GM23338 (cell line): ENCODE measurements around the gene COG6. TPM values are rescaled to one million over a fixed set of nuclear protein-coding genes. Genes with fewer than 3 reads are reported as not detected.

Experiments used
- ATAC-seq: fragments of 200-7000 bp; cut with Tn5 transposase; 3 replicates; pipeline ENCODE4 v1.9.1; 2020
- DNase-seq: peaks from one replicate; pipeline ENCODE4 v3.0.0-alpha.2; 2015; ENCODE audit warnings: low spot score
- H2AFZ ChIP-seq: fragments of 200-600 bp; sonication (generic); 2 replicates; pipeline ENCODE4 v1.8.0; 2016; ENCODE audit warnings: antibody characterized with exemption, mild to moderate bottlenecking, moderate library complexity
- H3F3A ChIP-seq: fragments of 200-600 bp; sonication (generic); replicated peaks from 2 replicates; pipeline ENCODE4 v1.8.0; 2017; ENCODE audit warnings: antibody characterized with exemption, mixed run types, low read depth
- H3K27ac ChIP-seq: fragments of 200-600 bp; sonication (generic); 2 replicates; pipeline ENCODE4 v1.6.1; 2016; ENCODE audit warnings: low read depth
- H3K27me3 ChIP-seq: fragments of 200-600 bp; sonication (generic); 2 replicates; pipeline ENCODE4 v1.8.0; 2016; ENCODE audit warnings: mild to moderate bottlenecking, mixed run types, moderate library complexity; ENCODE audit not compliant: insufficient read depth
- H3K36me3 ChIP-seq: fragments of 200-600 bp; sonication (generic); 2 replicates; pipeline ENCODE4 v1.8.0; 2016; ENCODE audit warnings: mild to moderate bottlenecking; ENCODE audit not compliant: insufficient read depth
- H3K4me1 ChIP-seq: fragments of 200-600 bp; sonication (generic); 2 replicates; pipeline ENCODE4 v1.8.0; 2016; ENCODE audit warnings: mild to moderate bottlenecking, moderate library complexity; ENCODE audit not compliant: insufficient read depth
- H3K4me2 ChIP-seq: fragments of 200-600 bp; sonication (generic); 2 replicates; pipeline ENCODE4 v1.7.1; 2017; ENCODE audit warnings: mixed run types
- H3K4me3 ChIP-seq: fragments of 200-600 bp; sonication (generic); 2 replicates; pipeline ENCODE4 v1.6.1; 2016; ENCODE audit warnings: mixed run types
- H3K79me2 ChIP-seq: fragments of 200-600 bp; sonication (generic); replicated peaks from 2 replicates; pipeline ENCODE4 v1.8.0; 2017; ENCODE audit warnings: mild to moderate bottlenecking; ENCODE audit not compliant: insufficient read depth
- H3K9me2 ChIP-seq: fragments of 200-600 bp; sonication (generic); 2 replicates; pipeline ENCODE4 v1.8.0; 2017; ENCODE audit not compliant: insufficient read depth
- H4K20me1 ChIP-seq: fragments of 200-600 bp; sonication (generic); replicated peaks from 2 replicates; pipeline ENCODE4 v1.8.0; 2017; ENCODE audit warnings: mild to moderate bottlenecking; ENCODE audit not compliant: insufficient read depth
- H3K27ac Mint-ChIP-seq: 2 replicates; pipeline ENCODE4 v1.8.0; 2020; ENCODE audit warnings: inconsistent platforms, mild to moderate bottlenecking, moderate library complexity, mixed read lengths
- H3K27me3 Mint-ChIP-seq: 3 replicates; pipeline ENCODE4 v1.8.0; 2022; ENCODE audit warnings: low read depth, mild to moderate bottlenecking, moderate library complexity, mixed read lengths, inconsistent platforms; ENCODE audit not compliant: insufficient read depth, poor library complexity
- H3K36me3 Mint-ChIP-seq: 3 replicates; pipeline ENCODE4 v1.8.0; 2021; ENCODE audit warnings: low read depth, mild to moderate bottlenecking, inconsistent platforms, moderate library complexity, mixed read lengths
- H3K4me1 Mint-ChIP-seq: 3 replicates; pipeline ENCODE4 v1.8.0; 2020; ENCODE audit warnings: mild to moderate bottlenecking, inconsistent platforms, mixed read lengths
- H3K4me3 Mint-ChIP-seq: 3 replicates; pipeline ENCODE4 v1.8.0; 2021; ENCODE audit warnings: moderate library complexity, mild to moderate bottlenecking, inconsistent platforms, mixed read lengths
- H3K9me3 Mint-ChIP-seq: 3 replicates; pipeline ENCODE4 v1.8.0; 2020; ENCODE audit warnings: moderate library complexity, mild to moderate bottlenecking, inconsistent platforms, mixed read lengths
- CREB1 ChIP-seq: fragments of 250-450 bp; sonication (Bioruptor Pico); IDR thresholded peaks from 2 replicates; pipeline ENCODE4 v1.5.0; 2020; ENCODE audit warnings: low read depth, mild to moderate bottlenecking, moderate library complexity
- EZH2 ChIP-seq: fragments of 200-600 bp; sonication (generic); IDR thresholded peaks from one replicate; pipeline ENCODE4 v1.8.0; 2017; ENCODE audit warnings: antibody characterized with exemption, mild to moderate bottlenecking, low read depth; ENCODE audit not compliant: unreplicated experiment
- EZH2phosphoT487 ChIP-seq: fragments of 200-600 bp; sonication (generic); IDR thresholded peaks from one replicate; pipeline ENCODE4 v1.8.1; 2018; ENCODE audit warnings: antibody characterized with exemption; ENCODE audit not compliant: unreplicated experiment
- NANOG ChIP-seq: IDR thresholded peaks from 2 replicates; pipeline ENCODE4 v1.6.1; 2016; ENCODE audit warnings: antibody characterized with exemption, borderline replicate concordance
- POLR2AphosphoS5 ChIP-seq: IDR thresholded peaks from 2 replicates; pipeline ENCODE4 v1.6.1; 2016; ENCODE audit warnings: antibody characterized with exemption, low read depth
- ZNF114 ChIP-seq: fragments of 250-450 bp; sonication (Bioruptor Pico); IDR thresholded peaks from 2 replicates; pipeline ENCODE4 v1.5.0; 2020; ENCODE audit warnings: mild to moderate bottlenecking, moderate library complexity
- ZNF331 ChIP-seq: fragments of 250-450 bp; sonication (Bioruptor Pico); IDR thresholded peaks from 2 replicates; pipeline ENCODE4 v1.5.0; 2020; ENCODE audit warnings: low read depth, mild to moderate bottlenecking, moderate library complexity
- polyA plus RNA-seq: library from polyadenylated mRNA; unstranded; fragments of >200 nt; fragmentation: Nextera tagmentation; extraction: Ambion mirVana; gene quantifications from 2 replicates; pipeline ENCODE4 v1.2.1, GENCODE V29; 2016
- total RNA-seq: library from RNA; depleted of rRNA; stranded (reverse); fragments of >200 nt; shearing (Covaris generic); gene quantifications from 2 replicates; pipeline ENCODE4 v1.2.3, GENCODE V29; 2014
- TF ChIP-seq, protein P1 (sequence below): IDR thresholded peaks from 2 replicates; pipeline ENCODE4 v1.6.1; 2016; ENCODE audit warnings: antibody characterized with exemption
- TF ChIP-seq, protein P2 (sequence below), 2 experiments: fragments of 200-600 bp in 1 of 2; sonication (generic) in 1 of 2; conservative IDR thresholded peaks; 2 replicates each; pipeline versions ENCODE4 v1.5.1 to v1.6.1; 2016 to 2017; ENCODE audit warnings: antibody characterized with exemption in 2 of 2, low read depth in 2 of 2, mild to moderate bottlenecking in 2 of 2, moderate library complexity in 1 of 2
- TF ChIP-seq, protein P3 (sequence below): fragments of 250-450 bp; sonication (Bioruptor Pico); IDR thresholded peaks from 2 replicates; pipeline ENCODE4 v1.5.0; 2020; ENCODE audit warnings: mild to moderate bottlenecking, moderate library complexity
- TF ChIP-seq, protein P4 (sequence below): IDR thresholded peaks from one replicate; pipeline ENCODE4 v1.6.1; 2018; ENCODE audit warnings: antibody characterized with exemption; ENCODE audit not compliant: unreplicated experiment

The COG6 gene
- total and polyA plus RNA-seq, 2 experiments from 2014 or later: 10.0 to 23.6 TPM

DNA sequence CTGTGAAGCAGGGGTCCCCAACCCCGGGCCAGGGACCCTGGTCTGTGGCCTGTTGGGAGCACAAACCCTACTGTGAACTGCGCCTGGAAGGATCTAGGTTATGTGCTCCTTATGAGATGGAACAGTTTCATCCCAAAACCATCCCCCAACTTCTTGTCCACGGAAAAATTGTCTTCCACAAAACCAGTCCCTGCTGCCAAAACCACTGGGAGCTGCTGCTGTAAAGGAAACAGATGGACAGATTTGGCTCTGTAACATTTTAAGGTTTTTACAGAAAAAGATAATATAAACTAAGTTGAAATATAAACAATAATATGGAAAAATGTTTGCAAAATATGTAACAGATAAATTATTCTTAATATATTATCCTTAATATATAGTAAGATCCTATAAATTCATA is 73.7 kb downstream of the COG6 start:
- Histone ChIP-seq H3K79me2 (no peaks in the 10 kb centered on the region), H4K20me1 (no peaks in the 10 kb centered on the region), H2AFZ (no peak overlapping the region), H3K4me1 (no peaks in the 10 kb centered on the region), H3K36me3 (no peaks in the 10 kb centered on the region), H3F3A (no peaks in the 10 kb centered on the region), H3K4me2 (no peak overlapping the region), H3K9me2 (no peaks in the 10 kb centered on the region), H3K4me3 (no peak overlapping the region), H3K27ac (no peak overlapping the region), H3K27me3 (no peaks in the 10 kb centered on the region)
- H3K9me3 Mint-ChIP-seq: no peaks in the 10 kb centered on the region
- DNase-seq: no peak
- no peaks in the 10 kb centered on the region for H3K4me1 Mint-ChIP-seq
- TF ChIP-seq EZH2 (no peak), CREB1 (CRISPR knock-in tag) (no peak), ZNF114 (no peak), NANOG (no peak), POLR2AphosphoS5 (no peak), EZH2phosphoT487 (no peak), ZNF331 (no peak)
- TF ChIP-seq, protein P1, sequence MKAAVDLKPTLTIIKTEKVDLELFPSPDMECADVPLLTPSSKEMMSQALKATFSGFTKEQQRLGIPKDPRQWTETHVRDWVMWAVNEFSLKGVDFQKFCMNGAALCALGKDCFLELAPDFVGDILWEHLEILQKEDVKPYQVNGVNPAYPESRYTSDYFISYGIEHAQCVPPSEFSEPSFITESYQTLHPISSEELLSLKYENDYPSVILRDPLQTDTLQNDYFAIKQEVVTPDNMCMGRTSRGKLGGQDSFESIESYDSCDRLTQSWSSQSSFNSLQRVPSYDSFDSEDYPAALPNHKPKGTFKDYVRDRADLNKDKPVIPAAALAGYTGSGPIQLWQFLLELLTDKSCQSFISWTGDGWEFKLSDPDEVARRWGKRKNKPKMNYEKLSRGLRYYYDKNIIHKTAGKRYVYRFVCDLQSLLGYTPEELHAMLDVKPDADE: no peak
- TF ChIP-seq, protein P2, sequence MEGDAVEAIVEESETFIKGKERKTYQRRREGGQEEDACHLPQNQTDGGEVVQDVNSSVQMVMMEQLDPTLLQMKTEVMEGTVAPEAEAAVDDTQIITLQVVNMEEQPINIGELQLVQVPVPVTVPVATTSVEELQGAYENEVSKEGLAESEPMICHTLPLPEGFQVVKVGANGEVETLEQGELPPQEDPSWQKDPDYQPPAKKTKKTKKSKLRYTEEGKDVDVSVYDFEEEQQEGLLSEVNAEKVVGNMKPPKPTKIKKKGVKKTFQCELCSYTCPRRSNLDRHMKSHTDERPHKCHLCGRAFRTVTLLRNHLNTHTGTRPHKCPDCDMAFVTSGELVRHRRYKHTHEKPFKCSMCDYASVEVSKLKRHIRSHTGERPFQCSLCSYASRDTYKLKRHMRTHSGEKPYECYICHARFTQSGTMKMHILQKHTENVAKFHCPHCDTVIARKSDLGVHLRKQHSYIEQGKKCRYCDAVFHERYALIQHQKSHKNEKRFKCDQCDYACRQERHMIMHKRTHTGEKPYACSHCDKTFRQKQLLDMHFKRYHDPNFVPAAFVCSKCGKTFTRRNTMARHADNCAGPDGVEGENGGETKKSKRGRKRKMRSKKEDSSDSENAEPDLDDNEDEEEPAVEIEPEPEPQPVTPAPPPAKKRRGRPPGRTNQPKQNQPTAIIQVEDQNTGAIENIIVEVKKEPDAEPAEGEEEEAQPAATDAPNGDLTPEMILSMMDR (conservative IDR thresholded peaks at IDR 0.05; ENCODE audit: low read depth in 2 of 2): no peak
- TF ChIP-seq, protein P3, sequence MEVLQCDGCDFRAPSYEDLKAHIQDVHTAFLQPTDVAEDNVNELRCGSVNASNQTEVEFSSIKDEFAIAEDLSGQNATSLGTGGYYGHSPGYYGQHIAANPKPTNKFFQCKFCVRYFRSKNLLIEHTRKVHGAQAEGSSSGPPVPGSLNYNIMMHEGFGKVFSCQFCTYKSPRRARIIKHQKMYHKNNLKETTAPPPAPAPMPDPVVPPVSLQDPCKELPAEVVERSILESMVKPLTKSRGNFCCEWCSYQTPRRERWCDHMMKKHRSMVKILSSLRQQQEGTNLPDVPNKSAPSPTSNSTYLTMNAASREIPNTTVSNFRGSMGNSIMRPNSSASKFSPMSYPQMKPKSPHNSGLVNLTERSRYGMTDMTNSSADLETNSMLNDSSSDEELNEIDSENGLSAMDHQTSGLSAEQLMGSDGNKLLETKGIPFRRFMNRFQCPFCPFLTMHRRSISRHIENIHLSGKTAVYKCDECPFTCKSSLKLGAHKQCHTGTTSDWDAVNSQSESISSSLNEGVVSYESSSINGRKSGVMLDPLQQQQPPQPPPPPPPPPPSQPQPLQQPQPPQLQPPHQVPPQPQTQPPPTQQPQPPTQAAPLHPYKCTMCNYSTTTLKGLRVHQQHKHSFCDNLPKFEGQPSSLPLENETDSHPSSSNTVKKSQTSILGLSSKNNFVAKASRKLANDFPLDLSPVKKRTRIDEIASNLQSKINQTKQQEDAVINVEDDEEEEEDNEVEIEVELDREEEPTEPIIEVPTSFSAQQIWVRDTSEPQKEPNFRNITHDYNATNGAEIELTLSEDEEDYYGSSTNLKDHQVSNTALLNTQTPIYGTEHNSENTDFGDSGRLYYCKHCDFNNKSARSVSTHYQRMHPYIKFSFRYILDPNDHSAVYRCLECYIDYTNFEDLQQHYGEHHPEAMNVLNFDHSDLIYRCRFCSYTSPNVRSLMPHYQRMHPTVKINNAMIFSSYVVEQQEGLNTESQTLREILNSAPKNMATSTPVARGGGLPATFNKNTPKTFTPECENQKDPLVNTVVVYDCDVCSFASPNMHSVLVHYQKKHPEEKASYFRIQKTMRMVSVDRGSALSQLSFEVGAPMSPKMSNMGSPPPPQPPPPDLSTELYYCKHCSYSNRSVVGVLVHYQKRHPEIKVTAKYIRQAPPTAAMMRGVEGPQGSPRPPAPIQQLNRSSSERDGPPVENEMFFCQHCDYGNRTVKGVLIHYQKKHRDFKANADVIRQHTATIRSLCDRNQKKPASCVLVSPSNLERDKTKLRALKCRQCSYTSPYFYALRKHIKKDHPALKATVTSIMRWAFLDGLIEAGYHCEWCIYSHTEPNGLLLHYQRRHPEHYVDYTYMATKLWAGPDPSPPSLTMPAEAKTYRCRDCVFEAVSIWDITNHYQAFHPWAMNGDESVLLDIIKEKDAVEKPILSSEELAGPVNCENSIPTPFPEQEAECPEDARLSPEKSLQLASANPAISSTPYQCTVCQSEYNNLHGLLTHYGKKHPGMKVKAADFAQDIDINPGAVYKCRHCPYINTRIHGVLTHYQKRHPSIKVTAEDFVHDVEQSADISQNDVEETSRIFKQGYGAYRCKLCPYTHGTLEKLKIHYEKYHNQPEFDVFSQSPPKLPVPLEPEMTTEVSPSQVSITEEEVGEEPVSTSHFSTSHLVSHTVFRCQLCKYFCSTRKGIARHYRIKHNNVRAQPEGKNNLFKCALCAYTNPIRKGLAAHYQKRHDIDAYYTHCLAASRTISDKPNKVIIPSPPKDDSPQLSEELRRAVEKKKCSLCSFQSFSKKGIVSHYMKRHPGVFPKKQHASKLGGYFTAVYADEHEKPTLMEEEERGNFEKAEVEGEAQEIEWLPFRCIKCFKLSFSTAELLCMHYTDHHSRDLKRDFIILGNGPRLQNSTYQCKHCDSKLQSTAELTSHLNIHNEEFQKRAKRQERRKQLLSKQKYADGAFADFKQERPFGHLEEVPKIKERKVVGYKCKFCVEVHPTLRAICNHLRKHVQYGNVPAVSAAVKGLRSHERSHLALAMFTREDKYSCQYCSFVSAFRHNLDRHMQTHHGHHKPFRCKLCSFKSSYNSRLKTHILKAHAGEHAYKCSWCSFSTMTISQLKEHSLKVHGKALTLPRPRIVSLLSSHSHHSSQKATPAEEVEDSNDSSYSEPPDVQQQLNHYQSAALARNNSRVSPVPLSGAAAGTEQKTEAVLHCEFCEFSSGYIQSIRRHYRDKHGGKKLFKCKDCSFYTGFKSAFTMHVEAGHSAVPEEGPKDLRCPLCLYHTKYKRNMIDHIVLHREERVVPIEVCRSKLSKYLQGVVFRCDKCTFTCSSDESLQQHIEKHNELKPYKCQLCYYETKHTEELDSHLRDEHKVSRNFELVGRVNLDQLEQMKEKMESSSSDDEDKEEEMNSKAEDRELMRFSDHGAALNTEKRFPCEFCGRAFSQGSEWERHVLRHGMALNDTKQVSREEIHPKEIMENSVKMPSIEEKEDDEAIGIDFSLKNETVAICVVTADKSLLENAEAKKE (CRISPR knock-in tag): no peak
- TF ChIP-seq, protein P4, sequence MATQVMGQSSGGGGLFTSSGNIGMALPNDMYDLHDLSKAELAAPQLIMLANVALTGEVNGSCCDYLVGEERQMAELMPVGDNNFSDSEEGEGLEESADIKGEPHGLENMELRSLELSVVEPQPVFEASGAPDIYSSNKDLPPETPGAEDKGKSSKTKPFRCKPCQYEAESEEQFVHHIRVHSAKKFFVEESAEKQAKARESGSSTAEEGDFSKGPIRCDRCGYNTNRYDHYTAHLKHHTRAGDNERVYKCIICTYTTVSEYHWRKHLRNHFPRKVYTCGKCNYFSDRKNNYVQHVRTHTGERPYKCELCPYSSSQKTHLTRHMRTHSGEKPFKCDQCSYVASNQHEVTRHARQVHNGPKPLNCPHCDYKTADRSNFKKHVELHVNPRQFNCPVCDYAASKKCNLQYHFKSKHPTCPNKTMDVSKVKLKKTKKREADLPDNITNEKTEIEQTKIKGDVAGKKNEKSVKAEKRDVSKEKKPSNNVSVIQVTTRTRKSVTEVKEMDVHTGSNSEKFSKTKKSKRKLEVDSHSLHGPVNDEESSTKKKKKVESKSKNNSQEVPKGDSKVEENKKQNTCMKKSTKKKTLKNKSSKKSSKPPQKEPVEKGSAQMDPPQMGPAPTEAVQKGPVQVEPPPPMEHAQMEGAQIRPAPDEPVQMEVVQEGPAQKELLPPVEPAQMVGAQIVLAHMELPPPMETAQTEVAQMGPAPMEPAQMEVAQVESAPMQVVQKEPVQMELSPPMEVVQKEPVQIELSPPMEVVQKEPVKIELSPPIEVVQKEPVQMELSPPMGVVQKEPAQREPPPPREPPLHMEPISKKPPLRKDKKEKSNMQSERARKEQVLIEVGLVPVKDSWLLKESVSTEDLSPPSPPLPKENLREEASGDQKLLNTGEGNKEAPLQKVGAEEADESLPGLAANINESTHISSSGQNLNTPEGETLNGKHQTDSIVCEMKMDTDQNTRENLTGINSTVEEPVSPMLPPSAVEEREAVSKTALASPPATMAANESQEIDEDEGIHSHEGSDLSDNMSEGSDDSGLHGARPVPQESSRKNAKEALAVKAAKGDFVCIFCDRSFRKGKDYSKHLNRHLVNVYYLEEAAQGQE: no peak
- no peak overlapping the region for H3K4me3 Mint-ChIP-seq
- no peak for ATAC-seq
- H3K27ac Mint-ChIP-seq: no peak overlapping the region
- H3K27me3 Mint-ChIP-seq: no peaks in the 10 kb centered on the region
- H3K36me3 Mint-ChIP-seq: peaks cover 2% of the 10 kb centered on the region; the same call in 1 of the 3 replicates
